Measurements from ENCODE around the gene MTA1.

The MTA1 gene

DNA sequence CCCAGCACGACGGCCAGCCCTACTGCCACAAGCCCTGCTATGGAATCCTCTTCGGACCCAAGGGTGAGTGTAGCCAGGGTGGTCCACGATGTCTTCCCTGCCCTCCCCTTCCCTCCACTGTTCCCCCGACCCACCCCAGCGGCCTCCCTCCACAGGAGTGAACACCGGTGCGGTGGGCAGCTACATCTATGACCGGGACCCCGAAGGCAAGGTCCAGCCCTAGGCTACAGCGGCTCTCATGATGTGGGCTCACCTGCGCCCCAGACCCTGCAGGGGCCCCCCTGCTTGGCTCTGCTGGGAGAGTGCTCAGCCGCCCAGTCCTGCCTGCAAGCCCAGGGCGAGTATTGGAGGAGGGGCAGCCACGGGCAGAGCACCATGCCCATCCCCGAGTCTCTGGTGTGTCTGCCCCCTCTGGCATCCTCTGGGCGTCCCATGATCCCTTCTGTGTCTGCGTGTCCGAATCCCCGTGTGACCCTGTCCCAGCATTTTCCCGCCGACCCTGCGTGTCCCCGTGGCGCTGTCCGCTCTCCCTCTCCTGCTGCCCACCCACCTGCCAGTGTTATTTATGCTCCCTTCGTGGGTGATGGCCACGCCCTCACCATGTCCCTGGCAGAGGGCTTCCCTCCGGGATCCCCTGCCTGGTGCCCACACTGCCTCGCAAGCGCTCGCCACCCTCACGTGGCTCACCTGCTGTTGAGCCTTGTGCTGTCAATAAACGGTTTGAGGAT is 60.0 kb downstream of the MTA1 start:
- no peaks in the 10 kb centered on the region for H3K36me3 ChIP-seq (ENCODE audit: insufficient read depth, low read depth, low read length)
- H3K4me3 ChIP-seq (ENCODE audit: low read length): no peak overlapping the region
- H3K27ac ChIP-seq (ENCODE audit: low read length): no peak overlapping the region
- no peak overlapping the region for H3K9ac ChIP-seq (ENCODE audit: low read depth, low read length)
- peaks cover 95% of the 10 kb centered on the region for H3K27me3 ChIP-seq (ENCODE audit: insufficient read depth, low read length)
- H3K4me1 ChIP-seq (ENCODE audit: insufficient read depth, low read length): no peaks in the 10 kb centered on the region
- no peaks in the 10 kb centered on the region for H3K9me3 ChIP-seq (ENCODE audit: insufficient read depth, low read depth, low read length)

DNA sequence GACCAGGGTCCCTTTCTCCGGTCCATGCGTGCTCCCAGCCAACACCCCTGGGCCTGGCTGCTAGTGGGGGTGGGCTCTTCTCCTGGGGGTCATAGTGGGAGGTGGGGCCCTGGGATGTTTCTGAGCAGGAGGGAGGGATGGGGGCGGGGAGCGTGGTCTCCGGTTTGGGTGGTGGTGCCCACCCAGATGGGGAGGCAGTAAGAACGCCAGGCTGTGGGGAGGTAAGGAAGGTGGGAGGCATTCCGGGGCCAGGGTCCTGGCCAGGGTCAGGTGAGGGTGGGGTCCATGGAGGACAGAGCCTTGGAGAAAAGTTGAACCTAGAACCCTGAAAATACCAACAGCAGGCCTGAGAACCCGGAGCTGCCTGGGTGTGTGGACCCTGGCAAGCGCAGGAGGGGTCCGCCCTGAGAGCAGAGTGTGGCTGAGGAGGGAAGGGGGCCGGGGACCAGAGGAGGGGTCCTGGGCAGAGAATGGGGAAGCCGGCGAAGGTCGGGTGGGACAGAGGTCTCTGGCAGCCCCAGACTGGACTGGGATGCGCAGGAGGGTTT is 60.6 kb downstream of the MTA1 start:
- peaks cover 95% of the 10 kb centered on the region for H3K27me3 ChIP-seq (ENCODE audit: insufficient read depth, low read length)
- H3K4me1 ChIP-seq (ENCODE audit: insufficient read depth, low read length): no peaks in the 10 kb centered on the region
- no peaks in the 10 kb centered on the region for H3K36me3 ChIP-seq (ENCODE audit: insufficient read depth, low read depth, low read length)
- no peak overlapping the region for H3K4me3 ChIP-seq (ENCODE audit: low read length)
- no peaks in the 10 kb centered on the region for H3K9me3 ChIP-seq (ENCODE audit: insufficient read depth, low read depth, low read length)
- H3K27ac ChIP-seq (ENCODE audit: low read length): no peak overlapping the region
- no peak overlapping the region for H3K9ac ChIP-seq (ENCODE audit: low read depth, low read length)

DNA sequence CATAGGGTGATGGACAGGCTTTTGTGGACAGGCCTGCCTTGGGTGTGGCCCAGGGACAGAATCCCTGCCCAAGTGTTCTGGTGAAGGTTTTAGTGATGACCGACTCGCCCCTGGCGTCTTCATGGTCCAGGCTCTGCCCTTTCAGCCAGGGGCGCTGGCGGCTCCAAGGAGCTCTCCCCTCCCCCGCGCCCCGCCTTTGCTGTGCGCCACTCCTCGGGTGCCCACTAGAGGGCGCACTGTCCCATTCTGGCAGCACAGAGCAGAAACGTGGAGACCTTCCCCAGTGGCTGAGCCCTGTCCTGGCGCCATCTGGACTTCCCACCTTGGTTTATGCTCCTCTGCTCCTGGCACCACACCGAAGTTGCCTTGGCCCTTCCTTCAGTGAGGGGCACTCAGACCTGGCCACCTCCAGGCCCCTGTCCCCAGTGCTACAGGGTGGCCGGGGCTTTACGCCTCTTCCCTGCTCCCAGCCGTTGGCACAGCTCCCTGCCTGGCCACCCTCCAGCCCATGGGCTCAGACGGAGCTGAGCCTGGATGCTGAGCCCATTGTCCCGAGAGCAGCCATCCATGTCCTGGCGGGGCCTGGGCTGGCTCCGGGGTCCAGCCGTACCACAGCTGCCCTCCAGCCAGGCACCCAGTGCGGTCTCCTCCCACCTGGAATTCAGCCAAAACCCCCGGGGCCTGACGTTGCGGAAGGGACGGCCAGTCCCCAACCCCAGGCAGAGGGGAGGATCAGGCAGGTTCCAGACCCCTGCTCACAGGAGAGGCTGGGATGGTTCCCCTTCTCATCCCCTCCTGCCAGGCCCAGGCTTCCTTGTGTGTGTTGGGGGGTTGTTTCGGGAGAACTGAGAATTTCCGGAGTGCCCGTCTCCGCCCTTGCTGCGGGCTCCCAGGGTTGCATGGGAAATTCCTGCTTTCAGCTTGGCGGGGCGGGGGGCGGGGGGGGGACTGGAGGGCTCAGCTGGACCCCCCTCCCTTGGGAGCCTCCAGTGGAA is 61.5 kb downstream of the MTA1 start:
- H3K27me3 ChIP-seq (ENCODE audit: insufficient read depth, low read length): peaks cover 95% of the 10 kb centered on the region
- no peaks in the 10 kb centered on the region for H3K4me1 ChIP-seq (ENCODE audit: insufficient read depth, low read length)
- no peaks in the 10 kb centered on the region for H3K9me3 ChIP-seq (ENCODE audit: insufficient read depth, low read depth, low read length)
- H3K36me3 ChIP-seq (ENCODE audit: insufficient read depth, low read depth, low read length): no peaks in the 10 kb centered on the region
- H3K4me3 ChIP-seq (ENCODE audit: low read length): peak overlapping the region; percentile 49
- H3K9ac ChIP-seq (ENCODE audit: low read depth, low read length): no peak overlapping the region
- H3K27ac ChIP-seq (ENCODE audit: low read length): no peak overlapping the region

DNA sequence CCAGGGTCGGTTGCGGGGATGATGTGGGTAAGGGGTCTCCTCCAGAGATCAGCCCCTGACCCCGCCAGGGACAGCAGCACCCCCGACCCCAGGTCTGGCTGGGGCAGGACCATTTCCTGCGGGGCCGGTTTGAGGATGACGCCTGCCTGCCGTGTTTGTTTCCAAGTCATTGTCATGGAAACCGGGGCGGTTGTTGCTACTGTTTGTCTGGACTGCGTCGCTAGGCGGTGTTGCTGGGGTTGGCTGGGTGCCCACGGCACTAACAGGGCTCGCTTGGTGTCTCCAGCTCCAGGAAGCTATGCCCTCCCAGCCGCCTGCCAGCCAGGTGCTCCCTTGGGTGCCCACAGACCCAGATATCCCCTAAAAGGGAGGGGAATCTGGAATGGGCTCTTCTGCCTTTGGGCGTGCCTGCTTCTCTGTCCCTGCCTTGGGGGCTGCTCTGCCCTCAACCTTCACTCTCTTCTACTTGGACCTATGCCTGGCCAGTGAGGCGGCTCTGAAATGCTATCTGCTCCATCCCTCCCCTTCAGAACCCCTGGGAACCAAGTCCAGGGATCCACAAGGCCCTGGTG is 62.3 kb downstream of the MTA1 start:
- H3K36me3 ChIP-seq (ENCODE audit: insufficient read depth, low read depth, low read length): no peaks in the 10 kb centered on the region
- no peak overlapping the region for H3K9ac ChIP-seq (ENCODE audit: low read depth, low read length)
- no peaks in the 10 kb centered on the region for H3K9me3 ChIP-seq (ENCODE audit: insufficient read depth, low read depth, low read length)
- peaks cover 95% of the 10 kb centered on the region for H3K27me3 ChIP-seq (ENCODE audit: insufficient read depth, low read length)
- H3K4me3 ChIP-seq (ENCODE audit: low read length): no peak overlapping the region
- no peaks in the 10 kb centered on the region for H3K4me1 ChIP-seq (ENCODE audit: insufficient read depth, low read length)
- H3K27ac ChIP-seq (ENCODE audit: low read length): no peak overlapping the region

DNA sequence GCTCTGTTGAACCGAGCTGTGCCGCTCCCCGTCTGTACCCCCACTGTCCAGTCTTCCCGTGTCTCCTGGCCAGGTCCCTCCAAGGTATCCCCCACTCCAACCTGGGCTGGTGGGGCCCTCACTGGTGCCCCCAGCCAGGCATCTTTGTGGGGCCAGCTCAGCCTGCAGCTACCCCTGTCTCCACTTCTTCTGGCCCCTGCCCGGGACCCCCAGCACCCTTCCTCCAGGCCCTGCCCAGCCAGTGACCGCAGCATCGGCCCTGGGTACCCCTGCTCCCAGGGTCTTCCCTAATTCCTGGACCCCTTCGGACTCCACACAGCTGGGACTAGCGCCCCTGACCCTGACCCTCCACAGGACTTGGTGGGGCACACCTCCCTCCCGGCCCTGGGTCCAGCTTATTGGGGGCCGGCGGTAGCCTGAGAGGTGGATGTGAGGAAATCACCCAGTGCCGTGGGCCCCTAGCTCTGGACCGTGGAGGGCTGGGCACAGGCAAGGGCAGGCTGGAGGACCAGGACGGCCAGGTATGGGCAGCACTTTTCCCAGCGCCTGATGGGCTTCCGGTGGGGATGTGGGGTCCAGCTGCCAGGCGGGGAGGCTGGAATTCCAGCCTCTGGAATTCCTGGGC is 63.0 kb downstream of the MTA1 start:
- no peaks in the 10 kb centered on the region for H3K36me3 ChIP-seq (ENCODE audit: insufficient read depth, low read depth, low read length)
- no peak overlapping the region for H3K4me3 ChIP-seq (ENCODE audit: low read length)
- H3K9ac ChIP-seq (ENCODE audit: low read depth, low read length): no peak overlapping the region
- no peaks in the 10 kb centered on the region; the same call in 1 of the 2 replicates for H3K4me1 ChIP-seq (ENCODE audit: insufficient read depth, low read length)
- no peaks in the 10 kb centered on the region for H3K9me3 ChIP-seq (ENCODE audit: insufficient read depth, low read depth, low read length)
- no peak overlapping the region for H3K27ac ChIP-seq (ENCODE audit: low read length)
- peaks cover 95% of the 10 kb centered on the region for H3K27me3 ChIP-seq (ENCODE audit: insufficient read depth, low read length)

DNA sequence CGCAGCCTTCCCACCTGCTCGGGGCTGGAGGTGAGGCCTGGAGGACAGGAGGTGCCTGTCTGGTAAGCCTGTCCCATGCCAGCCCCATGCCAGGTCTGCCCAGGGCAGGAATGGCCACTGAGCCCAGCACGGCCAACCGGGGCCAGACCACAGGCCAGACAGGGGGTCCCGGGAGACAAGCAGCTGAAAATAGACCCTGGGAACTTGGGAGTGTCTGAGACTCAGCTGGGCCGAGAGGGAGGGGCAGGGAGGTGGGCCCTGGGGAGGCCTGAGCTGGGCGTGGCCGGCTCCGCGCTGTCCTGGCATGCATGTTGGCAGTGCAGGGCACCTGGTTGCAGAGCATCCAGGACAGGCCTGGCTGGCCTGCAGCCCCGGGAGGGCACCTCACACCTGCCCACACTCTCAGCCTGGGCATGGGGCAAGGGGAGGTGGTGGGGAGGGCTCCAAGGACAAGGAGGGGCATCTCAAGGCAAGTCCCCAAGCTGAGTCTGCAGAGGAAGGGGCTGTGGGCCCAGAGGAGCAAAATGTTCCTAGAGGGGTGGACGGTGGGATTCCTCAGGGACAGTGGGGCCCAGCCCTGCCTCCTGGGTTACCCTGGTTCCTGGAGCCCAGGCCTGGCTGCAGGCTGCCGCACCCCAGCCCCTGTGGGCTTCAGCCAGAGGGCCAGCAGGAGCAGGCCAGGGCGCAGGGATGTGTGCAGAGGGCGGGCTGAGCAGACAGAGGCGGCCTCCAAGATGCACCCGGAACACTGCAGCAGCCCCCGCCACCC is 63.9 kb downstream of the MTA1 start:
- H3K27me3 ChIP-seq (ENCODE audit: insufficient read depth, low read length): peaks cover 95% of the 10 kb centered on the region
- H3K27ac ChIP-seq (ENCODE audit: low read length): no peak overlapping the region

DNA sequence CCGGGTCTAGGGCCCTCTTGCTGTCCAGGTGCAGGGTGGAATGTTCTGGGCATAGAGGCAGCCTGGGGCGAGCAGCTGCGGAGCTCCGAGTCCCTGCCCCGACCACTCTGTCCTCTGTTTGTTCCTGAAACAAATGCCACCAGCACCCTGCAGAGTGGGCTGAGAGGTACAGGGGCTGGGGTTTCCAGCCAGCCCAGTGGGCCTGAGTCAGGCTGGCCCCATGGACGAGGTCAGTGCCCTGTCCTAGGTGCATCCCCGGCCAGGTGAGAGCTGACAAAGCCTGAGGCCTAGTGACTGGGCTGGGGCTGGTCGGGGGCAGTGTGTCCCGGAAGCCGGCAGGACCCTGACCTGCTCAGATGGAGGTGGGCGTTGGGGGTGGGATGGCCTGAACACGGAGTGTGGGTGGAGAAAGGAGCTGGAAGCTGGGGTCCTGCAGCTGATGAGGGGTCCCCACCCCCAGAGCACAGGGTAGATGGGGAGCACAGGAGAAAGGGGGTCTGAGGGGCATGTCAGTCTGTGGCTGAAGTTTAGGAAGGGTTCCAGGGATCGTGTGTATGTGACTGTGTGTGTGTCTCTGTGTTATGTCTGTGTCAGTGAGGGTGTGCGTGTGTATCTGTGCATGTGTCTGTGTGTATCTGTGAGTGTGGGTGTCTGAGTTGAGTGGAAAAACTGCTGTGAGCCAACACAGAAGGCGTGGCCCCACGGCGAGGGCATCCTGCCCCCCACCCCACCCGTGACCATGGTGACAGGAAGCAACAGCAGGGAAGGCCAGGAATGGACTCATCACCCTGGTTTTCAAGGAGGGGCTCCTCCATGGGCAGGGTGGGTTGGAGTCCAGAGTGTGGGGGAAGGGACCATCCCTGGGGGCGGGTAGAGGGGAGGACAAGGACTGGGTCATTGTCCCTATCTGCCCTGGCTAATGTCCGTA is 64.7 kb downstream of the MTA1 start:
- H3K36me3 ChIP-seq (ENCODE audit: insufficient read depth, low read depth, low read length): no peaks in the 10 kb centered on the region
- H3K27me3 ChIP-seq (ENCODE audit: insufficient read depth, low read length): peaks cover 95% of the 10 kb centered on the region
- no peak overlapping the region for H3K9ac ChIP-seq (ENCODE audit: low read depth, low read length)
- H3K27ac ChIP-seq (ENCODE audit: low read length): no peak overlapping the region
- H3K4me1 ChIP-seq (ENCODE audit: insufficient read depth, low read length): peaks cover 2% of the 10 kb centered on the region; the same call in 1 of the 2 replicates
- H3K9me3 ChIP-seq (ENCODE audit: insufficient read depth, low read depth, low read length): no peaks in the 10 kb centered on the region
- no peak overlapping the region for H3K4me3 ChIP-seq (ENCODE audit: low read length)

More for the DNA sequence above, 63.9 kb downstream of the MTA1 start:
- Histone ChIP-seq H3K4me3 (ENCODE audit: low read length) (no peak overlapping the region), H3K9ac (ENCODE audit: low read depth, low read length) (no peak overlapping the region), H3K9me3 (ENCODE audit: insufficient read depth, low read depth, low read length) (no peaks in the 10 kb centered on the region), H3K4me1 (ENCODE audit: insufficient read depth, low read length) (no peaks in the 10 kb centered on the region; the same call in 1 of the 2 replicates), H3K36me3 (ENCODE audit: insufficient read depth, low read depth, low read length) (no peaks in the 10 kb centered on the region)

DNA sequence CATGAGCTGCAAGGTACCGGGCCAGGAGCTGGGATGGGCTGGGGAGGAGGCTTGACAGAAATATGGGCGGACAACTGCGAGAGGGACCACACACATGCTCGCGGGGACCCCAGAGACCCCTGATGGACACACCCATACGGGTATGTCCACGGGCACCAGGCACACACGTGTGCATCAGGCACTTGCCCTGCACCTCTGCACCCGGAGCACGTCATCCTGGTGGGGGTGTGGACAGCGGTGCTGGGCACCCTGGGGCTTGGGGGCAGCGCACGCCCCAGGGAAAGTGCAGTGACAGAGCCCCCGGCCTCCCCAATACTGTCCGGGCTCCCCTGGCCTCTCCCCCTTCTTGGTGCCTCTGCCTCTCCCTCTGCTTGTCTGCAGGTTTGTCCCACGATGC is 65.4 kb downstream of the MTA1 start:
- Histone ChIP-seq H3K4me1 (ENCODE audit: insufficient read depth, low read length) (peaks cover 4% of the 10 kb centered on the region; the same call in 1 of the 2 replicates), H3K9me3 (ENCODE audit: insufficient read depth, low read depth, low read length) (no peaks in the 10 kb centered on the region), H3K9ac (ENCODE audit: low read depth, low read length) (no peak overlapping the region), H3K36me3 (ENCODE audit: insufficient read depth, low read depth, low read length) (no peaks in the 10 kb centered on the region), H3K4me3 (ENCODE audit: low read length) (no peak overlapping the region), H3K27me3 (ENCODE audit: insufficient read depth, low read length) (peaks cover 95% of the 10 kb centered on the region), H3K27ac (ENCODE audit: low read length) (no peak overlapping the region)

DNA sequence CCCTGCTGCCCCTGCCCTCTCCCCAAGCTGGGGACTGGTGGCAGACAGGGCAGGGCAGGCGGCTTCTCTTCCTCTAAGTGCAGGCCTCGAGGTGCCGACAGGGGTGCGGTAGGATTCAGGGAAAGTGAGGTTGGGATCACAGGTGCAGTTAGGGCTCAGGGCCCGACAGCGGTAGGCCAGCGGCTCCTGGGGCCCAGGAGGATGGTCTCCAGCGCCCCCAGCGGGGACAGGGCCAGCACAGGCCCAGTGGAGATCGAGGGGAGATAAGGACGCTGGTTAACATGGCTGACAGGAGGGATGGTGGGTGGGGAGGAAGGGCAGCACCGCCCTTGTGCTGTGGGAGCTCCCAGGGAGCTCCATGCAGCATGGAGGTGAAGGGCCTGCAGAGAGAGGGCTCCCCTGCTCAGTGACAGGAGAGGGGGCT is 66.1 kb downstream of the MTA1 start:
- Histone ChIP-seq H3K9ac (ENCODE audit: low read depth, low read length) (no peak overlapping the region), H3K9me3 (ENCODE audit: insufficient read depth, low read depth, low read length) (no peaks in the 10 kb centered on the region), H3K36me3 (ENCODE audit: insufficient read depth, low read depth, low read length) (no peaks in the 10 kb centered on the region), H3K27me3 (ENCODE audit: insufficient read depth, low read length) (peaks cover 90% of the 10 kb centered on the region), H3K4me1 (ENCODE audit: insufficient read depth, low read length) (peaks cover 4% of the 10 kb centered on the region; the same call in 1 of the 2 replicates), H3K27ac (ENCODE audit: low read length) (no peak overlapping the region), H3K4me3 (ENCODE audit: low read length) (no peak overlapping the region)

Measured in iPS-20b (cell line).